Measurements from ENCODE around the gene NAA10.
"Not testable (repeated sequence)": the region's sequence is repeated elsewhere in the genome, so short reads cannot be mapped to it uniquely, and the experiment has no call there.

NAA10 gene

DNA sequence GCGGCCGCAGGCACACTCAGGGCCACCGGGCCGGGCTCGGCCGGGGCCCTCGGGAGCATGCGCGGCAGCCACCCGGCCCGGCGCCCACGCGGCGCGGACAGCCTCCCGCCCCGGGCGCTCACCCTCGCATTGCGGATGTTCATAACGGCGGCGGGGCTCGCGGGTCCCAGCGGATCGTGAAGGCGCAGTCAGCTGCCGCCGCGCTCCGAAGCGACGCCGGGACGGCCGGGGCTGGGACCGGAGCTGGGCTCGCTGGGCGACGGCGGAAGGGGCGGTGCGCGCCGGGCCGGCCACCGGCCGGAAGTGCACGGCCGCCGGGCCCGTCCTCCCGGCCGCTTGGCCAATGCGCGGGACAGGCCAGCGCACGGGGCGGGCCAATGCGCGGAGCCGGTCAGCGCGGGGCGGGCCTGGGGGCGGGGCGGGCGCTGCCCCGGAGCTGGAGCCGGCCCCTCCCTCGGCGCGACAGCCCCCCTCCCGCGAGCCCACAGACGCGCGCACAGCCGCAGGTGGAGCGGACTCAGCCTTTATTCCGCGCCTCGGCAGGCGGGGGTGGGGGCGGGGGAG, at the start of gene NAA10:
TSS of gene NAA10 (minus strand) at position 276 of the 564 bp plus-strand sequence. CDS start at position 143, 133 bp downstream.
- peak in 1 of 2 donors; percentile 42 for DNase-seq (ENCODE audit: low read depth in 1 of 2, low spot score in 1 of 2)

DNA sequence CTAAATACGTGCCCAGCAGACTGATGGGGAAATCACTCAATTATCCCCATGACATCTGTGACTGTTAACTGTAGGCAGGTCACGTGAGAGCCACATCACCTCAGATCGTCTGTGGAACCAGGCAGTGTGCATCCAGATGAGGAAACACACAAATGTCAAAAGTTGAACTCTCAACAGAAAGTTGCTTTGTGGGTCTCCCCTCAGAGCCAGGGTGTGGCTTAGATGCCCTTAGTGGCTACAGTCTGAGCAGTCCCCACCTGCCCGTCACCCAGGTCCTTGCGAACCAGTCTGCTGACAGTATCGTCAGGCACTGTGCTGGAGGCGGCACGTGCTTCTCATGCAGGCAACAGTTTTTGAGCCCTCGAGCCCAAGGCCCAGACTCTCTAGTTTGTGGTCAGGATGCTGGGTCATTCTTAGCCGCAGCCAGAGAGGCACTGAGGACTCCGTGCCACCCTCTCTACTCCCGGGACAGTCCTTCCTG, 48.5 kb upstream of the NAA10 start:
- no peak for DNase-seq (ENCODE audit: low read depth in 1 of 2, low spot score in 1 of 2)

DNA sequence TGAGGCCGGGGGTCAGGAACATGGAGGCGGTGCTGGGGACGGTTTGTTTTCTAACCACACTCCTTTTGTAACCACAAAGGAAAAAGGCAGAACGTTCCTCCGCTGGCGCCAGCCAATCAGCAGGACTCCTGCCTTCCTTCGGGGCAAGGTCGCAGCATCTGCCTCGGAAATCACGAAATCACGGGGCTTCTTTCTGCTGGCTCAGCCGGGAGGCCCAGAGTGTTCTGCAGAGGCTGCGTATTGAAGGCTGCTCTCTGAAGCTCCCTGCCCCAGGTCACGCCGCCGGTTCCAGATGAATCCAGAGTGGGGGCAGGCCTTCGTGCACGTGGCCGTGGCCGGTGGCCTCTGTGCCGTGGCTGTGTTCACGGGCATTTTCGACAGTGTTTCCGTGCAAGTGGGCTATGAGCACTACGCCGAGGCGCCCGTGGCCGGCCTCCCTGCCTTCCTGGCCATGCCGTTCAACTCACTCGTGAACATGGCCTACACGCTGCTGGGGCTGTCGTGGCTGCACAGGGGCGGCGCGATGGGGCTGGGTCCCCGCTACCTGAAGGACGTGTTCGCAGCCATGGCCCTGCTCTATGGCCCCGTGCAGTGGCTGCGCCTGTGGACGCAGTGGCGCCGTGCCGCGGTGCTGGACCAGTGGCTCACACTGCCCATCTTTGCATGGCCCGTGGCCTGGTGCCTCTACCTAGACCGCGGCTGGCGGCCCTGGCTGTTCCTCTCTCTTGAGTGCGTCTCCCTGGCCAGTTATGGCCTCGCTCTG, 47.1 kb upstream of the NAA10 start:
- DNase-seq (ENCODE audit: low read depth in 1 of 2, low spot score in 1 of 2), result peak; percentile 24 to 38

DNA sequence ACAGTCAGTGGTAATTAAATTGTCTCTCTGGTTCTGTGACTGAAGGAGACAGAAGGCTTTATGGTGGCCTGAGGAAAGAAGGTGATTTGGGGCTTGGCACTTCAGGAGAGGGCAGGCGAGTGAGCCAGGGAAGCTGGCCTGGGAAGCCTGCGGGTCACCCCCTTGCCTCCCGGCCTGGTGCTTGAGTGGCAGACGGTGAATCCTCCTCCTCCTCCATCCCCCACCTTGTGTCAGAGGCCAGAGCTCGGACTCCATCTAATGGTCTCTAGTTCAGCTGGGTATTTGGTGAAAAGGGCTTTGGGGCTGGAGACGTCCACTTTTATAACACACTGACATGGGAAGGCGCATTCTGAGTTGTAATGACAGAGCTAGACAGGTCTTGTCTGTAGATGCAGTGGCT, 46.4 kb upstream of the NAA10 start:
- DNase-seq (ENCODE audit: low read depth in 1 of 2, low spot score in 1 of 2), result no peak

DNA sequence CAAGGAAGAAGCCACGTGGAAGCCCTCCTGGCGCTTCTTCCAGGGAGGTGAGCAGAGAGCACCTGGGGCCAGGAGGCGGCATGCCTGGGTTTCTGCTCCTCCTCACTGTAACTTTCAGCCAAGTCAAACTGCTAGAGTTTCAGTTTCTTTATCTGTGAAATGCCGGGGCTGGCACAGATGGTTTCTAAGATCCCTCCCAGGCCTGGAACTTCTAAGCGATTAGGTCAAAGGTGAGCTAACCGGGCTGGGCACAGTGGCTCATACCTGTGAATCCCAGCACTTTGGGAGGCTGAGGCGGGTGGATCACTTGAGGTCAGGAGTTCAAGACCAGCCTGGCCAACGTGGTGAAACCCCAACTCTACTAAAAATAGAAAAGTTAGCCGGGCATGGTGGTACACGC, 45.6 kb upstream of the NAA10 start:
- not testable (repeated sequence) for DNase-seq (ENCODE audit: low read depth in 1 of 2, low spot score in 1 of 2)

DNA sequence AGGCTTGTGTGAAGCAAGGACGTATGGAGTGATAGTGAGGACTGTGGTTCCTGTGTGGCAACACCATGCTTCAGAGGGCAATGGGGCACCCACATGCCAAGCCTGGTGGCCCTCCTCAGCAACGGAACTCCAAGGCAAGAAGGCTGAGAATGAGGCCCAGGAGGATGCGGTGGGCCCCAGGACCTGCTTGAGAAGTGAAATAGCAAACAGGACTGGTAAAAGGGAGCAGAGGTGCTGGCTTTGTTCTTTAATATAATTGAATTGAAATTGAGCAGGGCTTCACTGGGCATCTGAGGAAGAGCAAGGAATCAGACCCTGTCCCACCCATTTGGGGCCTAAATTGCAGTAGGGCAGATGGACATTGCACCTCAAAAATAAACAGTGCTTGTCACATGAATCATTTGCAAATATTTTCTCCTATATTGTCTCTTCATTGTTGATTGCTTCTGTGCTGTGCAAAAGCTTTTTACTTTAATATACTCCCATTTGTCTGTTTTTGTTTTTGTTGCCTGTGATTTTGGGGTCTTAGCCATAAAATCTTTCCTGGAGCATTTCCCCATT, 40.0 kb upstream of the NAA10 start:
- no peak for DNase-seq (ENCODE audit: low read depth in 1 of 2, low spot score in 1 of 2)

DNA sequence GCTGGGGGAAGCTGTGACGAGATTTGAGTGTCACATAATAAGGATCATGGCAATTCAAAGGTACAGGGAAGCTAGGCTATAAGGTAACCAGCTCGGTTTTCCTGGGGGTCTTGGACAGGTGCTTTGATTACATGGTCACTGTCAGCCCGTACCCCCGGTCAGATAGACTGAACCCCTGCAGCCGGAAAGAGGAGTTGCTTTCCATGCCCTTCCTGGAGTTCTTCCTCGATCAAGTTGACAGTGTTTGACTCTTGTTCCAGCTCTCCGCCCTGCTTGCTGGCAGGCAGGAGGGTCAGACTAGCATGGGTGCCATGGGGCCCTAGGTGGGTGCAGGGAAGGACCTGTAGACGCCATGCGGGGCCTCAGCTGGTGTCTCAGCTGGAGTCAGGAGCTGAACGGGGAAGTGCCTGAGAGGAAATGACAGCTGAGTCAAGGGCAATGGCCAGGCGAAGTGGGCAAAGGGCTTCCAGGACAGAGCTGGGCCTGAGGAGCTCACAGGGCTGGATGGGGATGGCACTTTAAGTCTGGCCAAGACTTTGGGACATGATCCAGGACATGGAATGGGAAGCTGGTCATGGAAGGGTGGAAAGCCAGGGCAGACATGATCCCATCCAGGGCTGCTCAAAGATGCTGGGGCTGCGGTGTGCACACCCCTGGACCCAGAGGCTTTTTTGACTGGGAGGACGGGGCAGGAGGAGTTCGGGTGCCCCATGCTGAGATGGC, 39.3 kb upstream of the NAA10 start:
- no peak for DNase-seq (ENCODE audit: low read depth in 1 of 2, low spot score in 1 of 2)

DNA sequence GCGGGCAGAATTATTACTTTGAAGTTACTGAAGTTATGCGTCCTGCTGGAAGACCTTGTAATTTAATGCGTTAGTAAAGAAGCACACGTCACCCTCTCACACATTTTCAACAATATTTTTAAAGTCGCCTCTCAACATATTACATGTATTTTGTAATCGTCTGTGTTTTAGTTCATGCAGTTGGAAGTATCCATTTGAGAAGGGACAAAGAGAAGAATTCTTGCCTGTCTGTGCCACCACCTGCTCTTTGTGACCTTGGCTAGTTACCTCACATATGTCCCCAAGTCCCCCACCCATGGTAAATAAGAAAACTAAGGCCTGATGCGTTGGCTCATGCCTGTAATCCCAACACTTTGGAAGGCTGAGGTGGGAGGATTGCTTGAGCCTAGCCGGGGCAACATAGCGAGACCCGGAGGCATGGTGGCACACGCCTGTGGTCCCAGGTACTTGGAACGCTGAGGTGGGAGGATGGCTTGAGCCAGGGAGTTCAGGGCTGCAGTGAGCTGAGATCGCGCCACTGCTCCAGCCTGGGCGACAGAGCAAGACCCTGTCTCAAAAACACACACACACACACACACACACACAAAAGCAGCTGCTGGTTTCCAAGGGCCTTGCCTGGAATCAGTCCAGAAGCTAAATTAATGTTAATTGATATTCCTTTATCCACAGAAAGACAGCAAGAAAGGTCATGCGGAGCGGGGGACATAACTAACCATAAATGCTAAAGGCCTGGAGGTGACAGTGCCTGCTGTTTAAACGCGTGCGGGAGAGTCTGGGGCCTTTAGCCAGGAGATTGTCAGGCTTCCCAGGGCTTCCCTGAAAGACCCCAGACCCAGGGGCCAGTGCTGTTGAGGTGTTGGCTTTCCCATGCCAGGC, 38.5 kb upstream of the NAA10 start:
- DNase-seq (ENCODE audit: low read depth in 1 of 2, low spot score in 1 of 2), result no peak

DNA sequence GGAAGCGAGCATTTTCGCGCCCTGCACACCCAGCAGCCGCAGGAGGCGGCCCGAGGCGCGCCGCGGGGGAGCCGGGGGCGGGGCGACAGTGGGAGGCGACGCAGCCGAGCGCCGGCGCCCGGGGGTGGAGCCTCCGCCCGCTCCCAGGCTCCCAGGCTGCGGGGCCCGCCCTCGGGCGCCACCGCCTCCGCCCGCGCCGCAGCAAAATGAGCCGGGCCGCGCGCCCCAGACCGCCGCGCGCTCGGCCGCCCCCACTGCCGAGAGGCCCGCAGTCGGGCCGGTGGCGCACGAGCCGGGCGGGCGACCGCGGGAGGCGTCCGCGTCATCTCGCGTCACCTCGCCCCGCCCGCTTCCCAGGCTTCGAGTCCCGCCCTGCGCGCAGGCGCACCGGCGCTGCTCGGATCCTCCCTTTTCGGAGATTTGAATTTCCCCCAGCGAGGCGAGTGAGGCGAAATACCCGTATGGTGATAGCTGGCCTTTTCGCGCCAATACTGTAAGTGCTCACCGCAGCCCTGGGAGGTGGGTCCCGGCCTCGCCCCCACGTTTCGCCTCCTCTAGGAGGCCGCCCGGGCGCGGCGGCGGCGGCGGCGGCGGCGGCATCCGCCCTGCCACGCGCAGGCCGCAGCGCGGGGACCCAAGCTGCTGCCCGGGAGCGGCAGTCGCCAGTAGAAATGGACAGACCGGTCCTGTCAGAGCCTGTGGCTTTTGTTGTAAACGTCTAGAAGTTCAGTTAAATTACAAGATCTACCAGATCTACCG, 37.7 kb upstream of the NAA10 start, which contains the start of gene TMEM187:
TSS of gene TMEM187 (plus strand) at position 387 of the 759 bp plus-strand sequence. CDS start 9,309 bp downstream, outside the sequence.
- DNase-seq (ENCODE audit: low read depth in 1 of 2, low spot score in 1 of 2), result peak; percentile 71 to 75

DNA sequence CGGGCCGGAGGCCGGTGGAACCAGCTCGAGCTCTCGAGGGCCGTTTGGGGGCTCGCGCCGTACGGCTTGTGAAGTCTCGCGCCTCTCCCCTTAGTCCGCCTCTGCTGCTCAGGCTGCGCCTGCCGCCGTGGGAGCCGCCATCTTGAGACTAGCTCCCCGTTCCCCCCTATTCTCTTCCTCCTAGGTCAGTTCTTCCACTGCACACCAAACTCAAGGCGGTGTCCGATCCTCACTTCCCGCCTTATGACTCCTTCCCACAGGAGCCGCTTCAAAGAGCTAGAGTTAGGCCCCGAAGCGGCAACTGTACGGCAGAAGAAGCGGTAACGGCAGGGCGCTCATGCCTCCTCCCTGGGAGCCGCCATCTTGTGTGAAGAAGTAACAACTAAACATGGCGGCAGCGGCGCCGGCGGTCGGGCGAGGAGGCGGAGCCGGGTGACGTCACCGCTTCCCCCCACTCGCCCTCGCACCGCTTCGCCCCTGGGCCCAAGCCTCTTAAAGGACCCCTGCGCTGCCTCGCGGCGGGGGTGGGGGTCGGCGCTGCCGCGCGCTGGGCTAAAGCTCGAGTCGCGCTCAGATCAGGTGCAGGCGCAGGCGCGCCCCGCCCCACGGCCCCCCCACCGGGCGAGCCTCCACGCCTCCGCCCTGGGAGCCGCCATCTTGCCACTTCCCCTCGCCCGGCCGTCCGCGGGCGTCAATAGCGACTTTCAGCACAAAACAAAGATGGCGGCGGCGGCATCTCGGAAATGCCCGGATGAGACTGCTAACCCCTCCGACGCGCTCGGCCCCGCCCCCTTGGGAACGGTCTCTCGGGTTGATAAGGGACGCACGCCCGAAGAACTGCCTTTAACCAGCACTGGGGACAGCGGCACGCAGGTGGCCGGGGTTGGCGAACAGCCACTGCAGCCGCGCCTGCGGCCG, 36.9 kb upstream of the NAA10 start, which contains the start of gene HCFC1:
TSS of gene HCFC1 (minus strand) at position 369 of the 918 bp plus-strand sequence. CDS start 978 bp downstream, outside the sequence.
- DNase-seq (ENCODE audit: low read depth in 1 of 2, low spot score in 1 of 2), result peak; percentile 77 to 78

DNA sequence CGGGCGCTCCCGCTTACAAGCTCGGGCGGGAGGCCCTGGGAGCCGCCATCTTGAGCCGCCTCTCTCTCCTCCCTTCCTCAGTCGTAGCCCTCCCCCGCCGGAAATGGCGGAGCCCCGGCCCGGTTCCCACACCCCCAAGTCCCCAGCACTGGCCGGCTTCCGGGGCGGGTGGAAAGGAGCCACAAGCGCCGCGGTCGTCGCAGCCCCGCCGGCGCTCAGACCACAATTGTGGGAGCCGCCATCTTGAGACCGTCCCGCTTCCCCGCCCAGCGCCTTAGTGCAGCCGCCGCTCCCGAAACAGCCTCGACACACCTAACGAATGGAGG, 36.2 kb upstream of the NAA10 start:
- DNase-seq (ENCODE audit: low read depth in 1 of 2, low spot score in 1 of 2), result peak; percentile 68 to 75

DNA sequence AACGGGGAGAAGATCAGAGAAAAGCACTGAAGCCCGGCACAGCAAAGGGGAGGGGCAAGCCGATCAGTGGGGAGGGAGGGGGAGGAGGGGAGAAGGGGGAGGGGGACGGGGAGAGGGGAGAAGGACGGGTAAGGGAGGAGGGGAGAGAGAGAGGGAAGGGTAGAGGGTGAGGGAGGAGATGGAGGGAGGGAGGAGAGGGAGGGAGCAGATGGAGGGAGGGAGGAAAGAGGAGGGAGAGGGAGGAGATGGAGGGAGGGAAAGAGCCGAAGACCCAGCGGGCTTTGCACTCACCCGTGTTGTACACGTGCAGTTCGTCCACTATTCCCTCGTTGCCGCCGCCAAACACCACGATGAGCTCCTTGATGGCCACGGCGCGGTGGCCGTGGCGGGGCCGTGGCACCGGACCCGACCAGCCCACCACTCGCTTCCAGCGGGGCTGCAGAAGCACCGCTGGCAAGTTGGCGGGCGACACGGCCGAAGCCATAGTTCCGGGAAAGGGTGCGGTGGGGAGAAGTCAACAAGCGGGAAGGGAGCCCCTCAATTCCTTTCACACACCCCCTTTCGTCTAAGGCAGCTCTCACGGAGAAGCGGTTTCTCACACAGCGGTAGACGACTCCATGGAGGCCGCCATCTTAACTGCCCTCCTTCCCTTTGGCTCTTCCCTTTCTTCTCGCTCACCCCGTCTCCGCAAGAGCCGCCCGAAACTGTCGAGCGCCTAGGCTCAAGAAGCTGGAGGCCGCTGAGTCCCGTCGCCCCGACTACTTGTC, 35.7 kb upstream of the NAA10 start:
- no peak for DNase-seq (ENCODE audit: low read depth in 1 of 2, low spot score in 1 of 2)

DNA sequence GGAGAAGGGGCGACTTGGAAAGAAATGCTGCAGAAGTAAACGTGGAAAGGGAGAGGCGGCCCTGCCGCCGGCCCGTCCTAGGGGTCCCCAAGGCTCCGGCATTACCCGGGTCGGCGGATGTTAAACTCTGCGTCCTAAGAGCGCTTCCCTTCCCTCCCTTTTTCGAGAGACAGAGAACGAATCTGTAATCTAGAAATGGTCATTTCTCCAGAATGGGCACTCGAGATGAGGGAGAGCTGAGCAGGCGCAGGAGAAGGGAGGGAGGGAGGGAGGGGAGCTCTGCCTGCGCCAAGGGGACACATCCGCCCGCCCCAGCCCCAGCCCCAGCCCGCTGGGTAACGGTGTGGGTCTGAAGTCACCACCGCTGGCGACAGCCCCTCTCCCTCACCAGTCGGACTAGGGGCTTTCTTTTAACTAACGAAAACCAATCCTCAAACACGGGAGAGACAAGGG, 35.1 kb upstream of the NAA10 start:
- no peak for DNase-seq (ENCODE audit: low read depth in 1 of 2, low spot score in 1 of 2)

DNA sequence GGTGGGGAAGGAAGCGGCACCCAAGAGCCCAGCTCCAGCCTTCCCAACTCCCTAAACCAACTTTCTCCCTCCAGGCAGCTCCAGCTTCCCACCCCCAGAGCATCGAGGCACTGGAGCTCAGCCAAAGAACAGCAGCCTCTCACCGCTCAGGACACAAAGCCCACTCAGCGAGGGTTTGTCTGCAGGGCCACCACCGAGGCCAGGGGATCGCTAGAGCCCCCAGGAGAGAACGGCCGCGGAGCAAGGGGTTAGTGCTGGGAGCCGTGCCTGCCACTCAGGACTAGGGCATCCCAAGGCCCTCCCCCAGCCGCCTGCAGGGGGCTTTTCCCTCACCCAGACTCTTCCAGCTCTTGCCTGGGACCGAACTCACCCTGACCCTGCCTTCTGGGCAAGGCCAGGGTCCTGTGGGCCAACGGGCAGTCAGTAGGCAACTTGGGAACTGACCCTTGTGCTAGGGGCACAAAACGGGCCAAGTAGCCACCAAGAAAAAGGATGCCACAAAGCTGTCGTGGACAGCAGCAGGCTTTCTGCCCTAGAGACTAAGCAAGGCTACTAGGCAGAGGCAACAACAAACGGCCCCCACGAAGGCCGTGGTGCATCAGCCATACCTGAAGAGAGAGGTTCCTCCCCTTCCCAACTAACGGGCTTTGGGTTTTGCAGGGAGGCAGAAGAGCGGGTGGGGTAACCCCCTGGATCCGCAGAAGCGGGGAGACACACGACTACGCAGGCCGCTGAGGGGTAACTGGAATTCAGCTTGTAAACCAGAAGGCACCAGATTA, 34.5 kb upstream of the NAA10 start:
- no peak for DNase-seq (ENCODE audit: low read depth in 1 of 2, low spot score in 1 of 2)

DNA sequence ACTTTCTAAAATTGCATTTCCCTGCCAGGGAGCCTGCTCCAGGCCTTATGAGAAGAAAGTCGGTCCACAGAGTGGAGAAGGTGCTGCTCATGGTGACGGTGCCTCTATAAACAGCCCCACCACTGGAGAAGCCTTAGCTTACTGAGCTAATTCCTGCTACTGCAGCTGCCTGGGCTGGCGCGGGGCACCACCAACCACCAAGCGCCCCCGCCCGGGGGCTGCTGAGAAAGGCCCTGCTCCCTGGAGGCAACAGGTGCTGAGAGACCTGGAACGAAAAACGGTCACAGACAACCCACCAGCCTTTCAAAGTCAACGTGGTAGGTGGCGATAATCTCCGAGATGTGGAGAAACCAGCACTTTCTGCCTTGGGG, 33.9 kb upstream of the NAA10 start:
- no peak for DNase-seq (ENCODE audit: low read depth in 1 of 2, low spot score in 1 of 2)

DNA sequence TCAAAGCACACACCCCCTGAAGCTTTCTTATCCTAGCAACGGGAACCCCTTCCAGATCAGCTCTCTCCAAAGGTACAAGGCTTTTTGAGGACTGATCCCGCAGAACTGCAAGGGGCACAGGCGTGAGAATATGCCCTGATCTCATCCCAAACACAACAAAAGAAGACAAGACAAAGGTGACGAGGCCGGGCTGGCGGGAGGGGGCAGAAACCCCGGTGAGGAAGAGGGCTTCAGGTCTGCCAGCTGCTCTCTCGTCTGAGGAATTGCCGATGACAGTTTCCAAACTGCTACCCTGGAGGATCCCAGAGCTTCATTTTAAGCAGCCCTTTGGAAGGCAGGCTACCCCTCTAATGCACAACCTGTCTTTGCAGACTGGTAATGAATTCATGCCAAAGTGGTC, 33.4 kb upstream of the NAA10 start:
- DNase-seq (ENCODE audit: low read depth in 1 of 2, low spot score in 1 of 2), result no peak

DNA sequence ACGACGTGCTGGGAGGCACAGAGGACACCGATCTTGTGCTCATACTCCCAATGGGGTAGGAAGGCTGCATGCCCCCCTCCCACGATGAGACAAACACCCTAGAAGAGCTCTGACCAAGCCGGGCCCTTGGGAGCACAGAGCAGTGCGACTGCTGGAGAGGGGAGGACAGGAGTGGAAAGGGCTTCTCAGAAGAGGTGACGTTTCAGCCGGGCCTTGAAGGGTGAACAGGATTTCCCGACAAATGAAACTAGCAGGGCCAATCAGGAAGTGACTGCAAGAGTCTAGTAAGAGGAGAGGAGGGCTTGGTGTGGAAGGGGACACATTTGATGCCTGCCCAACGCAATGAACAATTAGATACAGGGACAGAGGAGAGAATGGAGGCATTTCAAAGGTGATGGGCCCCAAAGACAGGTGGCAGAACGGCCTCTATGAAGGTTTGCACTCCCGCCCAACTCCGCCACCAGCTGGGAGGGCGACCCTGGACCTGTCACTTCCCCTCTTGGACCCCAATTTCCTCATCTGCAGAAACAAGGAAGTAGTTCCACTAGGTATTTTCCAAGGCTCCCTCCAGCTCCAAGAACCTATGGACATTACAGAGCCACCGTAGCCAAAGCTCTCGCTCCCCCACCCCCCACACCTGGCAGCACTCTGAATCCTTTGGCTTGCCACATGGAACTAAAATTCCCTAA, 32.8 kb upstream of the NAA10 start:
- no peak for DNase-seq (ENCODE audit: low read depth in 1 of 2, low spot score in 1 of 2)
